ENCODE data around the gene KLF16.
A peak's percentile ranks its signal among the peaks of the same experiment; 100 is the strongest.

The KLF16 gene

GRCh38 chr19:1840541-1841115 is 22.8 kb downstream of the KLF16 start:
- no peak for DNase-seq (ENCODE audit: low spot score)

- no peak for DNase-seq (ENCODE audit: low spot score)
Measured at GRCh38 chr19:1839658-1840540, 23.5 kb downstream of the KLF16 start.

- DNase-seq (ENCODE audit: low spot score), result no peak
Measured at GRCh38 chr19:1837625-1838105, 25.7 kb downstream of the KLF16 start.

GRCh38 chr19:1837222-1837565 is 26.2 kb downstream of the KLF16 start:
- DNase-seq (ENCODE audit: low spot score), result no peak

- DNase-seq (ENCODE audit: low spot score), result no peak
Measured at GRCh38 chr19:1836458-1837221, 26.7 kb downstream of the KLF16 start.

- DNase-seq (ENCODE audit: low spot score), result no peak
Measured at GRCh38 chr19:1833540-1833939, 29.8 kb downstream of the KLF16 start.

GRCh38 chr19:1832046-1832663 is 31.2 kb downstream of the KLF16 start:
- DNase-seq (ENCODE audit: low spot score), result no peak

- no peak for DNase-seq (ENCODE audit: low spot score)
Measured at GRCh38 chr19:1830978-1831377, 32.4 kb downstream of the KLF16 start.

- DNase-seq (ENCODE audit: low spot score), result no peak
Measured at GRCh38 chr19:1830568-1830967, 32.8 kb downstream of the KLF16 start.

- DNase-seq (ENCODE audit: low spot score), result no peak
Measured at GRCh38 chr19:1829958-1830357, 33.4 kb downstream of the KLF16 start.

- no peak for DNase-seq (ENCODE audit: low spot score)
Measured at GRCh38 chr19:1828279-1829238, 34.8 kb downstream of the KLF16 start.

GRCh38 chr19:1827566-1828278 is 35.7 kb downstream of the KLF16 start:
- DNase-seq (ENCODE audit: low spot score), result no peak

GRCh38 chr19:1826557-1827521 is 36.5 kb downstream of the KLF16 start:
- no peak for DNase-seq (ENCODE audit: low spot score)

- peak; percentile 62 for DNase-seq (ENCODE audit: low spot score)
Measured at GRCh38 chr19:1825909-1826556, 37.3 kb downstream of the KLF16 start.

GRCh38 chr19:1824252-1824622 is 39.1 kb downstream of the KLF16 start:
- no peak for DNase-seq (ENCODE audit: low spot score)

GRCh38 chr19:1823539-1824251 is 39.7 kb downstream of the KLF16 start:
- DNase-seq (ENCODE audit: low spot score), result no peak

GRCh38 chr19:1823020-1823419 is 40.4 kb downstream of the KLF16 start:
- no peak for DNase-seq (ENCODE audit: low spot score)

- no peak for DNase-seq (ENCODE audit: low spot score)
Measured at GRCh38 chr19:1822210-1822609, 41.2 kb downstream of the KLF16 start.
